HG02571 (cell line): Measurements from ENCODE around the gene ABCG5.

Source experiments
- ATAC-seq: cut with Tn5 transposase; IDR thresholded peaks from one replicate; pipeline ENCODE4 v1.9.1; 2021; ENCODE audit warnings: mild to moderate bottlenecking, moderate library complexity; ENCODE audit not compliant: unreplicated experiment

ABCG5 gene

DNA sequence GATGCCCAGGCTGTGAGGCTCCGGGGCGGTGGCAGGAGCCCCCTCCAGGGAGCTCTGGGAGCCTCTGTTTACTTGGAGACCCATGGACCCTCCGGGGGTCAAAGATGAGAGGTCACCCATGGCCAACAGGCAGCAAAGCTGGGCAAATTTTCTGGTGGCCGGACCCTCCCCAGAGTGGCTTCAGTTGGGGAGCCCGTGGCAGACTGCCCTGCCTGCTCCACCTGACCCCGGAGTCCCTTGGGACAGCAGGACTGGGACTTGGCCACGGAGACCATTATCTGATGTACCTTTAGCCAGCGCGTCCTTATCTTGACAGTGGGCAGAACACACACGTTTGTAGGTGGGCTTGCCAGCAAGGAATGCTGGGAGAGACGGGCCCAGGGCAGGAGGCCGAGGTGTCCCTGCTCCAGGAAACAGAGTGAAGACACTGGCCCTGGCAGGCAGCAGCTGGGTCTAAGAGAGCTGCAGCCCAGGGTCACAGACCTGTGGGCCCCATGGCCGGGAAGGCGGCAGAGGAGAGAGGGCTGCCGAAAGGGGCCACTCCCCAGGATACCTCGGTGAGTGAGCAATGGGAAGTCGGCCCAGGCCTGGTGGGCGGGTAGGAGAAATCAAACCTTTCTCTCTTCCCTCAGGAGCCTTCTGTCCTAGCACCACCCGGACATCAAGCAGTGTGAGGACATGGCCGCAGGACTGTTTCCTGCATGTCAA is at the start of gene ABCG5, which contains the start of gene ABCG8:
TSS of gene ABCG5 (minus strand) at position 280 of the 708 bp plus-strand sequence. CDS start at position 120, 160 bp downstream.
TSS of gene ABCG8 (plus strand) at position 412 of the 708 bp plus-strand sequence. CDS start at position 495, 83 bp downstream.
- no peak for ATAC-seq

DNA sequence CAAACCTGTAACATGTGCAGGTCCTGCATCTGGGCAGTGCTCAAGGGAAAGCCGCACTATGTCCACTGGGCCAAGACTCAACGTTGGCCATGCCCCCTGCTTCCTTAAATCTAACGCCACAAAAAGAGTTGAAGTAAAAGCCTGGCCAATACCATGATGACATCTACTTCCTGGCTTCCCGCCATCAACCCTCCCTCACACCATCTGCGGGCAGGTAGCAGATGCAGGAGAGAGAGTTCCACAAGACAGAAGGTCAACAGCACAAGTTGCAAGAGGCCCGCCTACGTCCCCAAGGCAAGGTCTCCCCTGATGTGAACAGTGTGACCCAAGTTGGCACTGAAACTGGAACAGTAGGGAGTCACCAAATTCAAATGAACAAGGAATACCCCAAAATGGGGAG is 48.5 kb upstream of the ABCG5 start:
- ATAC-seq: no peak

DNA sequence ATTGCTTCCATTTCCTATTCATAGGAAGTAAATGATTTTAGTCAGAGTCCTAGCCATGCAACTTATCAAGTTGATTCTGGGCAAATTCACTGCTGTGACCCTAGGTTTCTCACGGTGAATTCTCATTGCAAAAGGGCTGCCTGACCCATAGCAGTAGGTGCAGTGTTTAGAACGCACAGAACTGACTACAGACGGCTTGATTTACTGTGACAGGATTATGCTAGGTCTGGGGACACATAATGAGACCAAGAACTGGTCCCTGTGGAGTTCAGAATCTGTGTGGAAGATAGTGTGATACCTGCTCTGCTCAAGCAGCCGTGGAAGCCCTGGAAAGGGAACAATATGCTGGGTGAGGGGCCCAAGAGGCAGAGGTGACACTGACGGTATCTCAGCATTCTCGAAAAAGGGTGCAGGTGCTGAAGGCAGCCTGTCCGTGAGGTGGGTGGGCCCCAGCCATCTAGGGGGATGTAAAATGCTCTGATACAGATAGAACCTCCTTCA is 46.5 kb upstream of the ABCG5 start:
- no peak for ATAC-seq

DNA sequence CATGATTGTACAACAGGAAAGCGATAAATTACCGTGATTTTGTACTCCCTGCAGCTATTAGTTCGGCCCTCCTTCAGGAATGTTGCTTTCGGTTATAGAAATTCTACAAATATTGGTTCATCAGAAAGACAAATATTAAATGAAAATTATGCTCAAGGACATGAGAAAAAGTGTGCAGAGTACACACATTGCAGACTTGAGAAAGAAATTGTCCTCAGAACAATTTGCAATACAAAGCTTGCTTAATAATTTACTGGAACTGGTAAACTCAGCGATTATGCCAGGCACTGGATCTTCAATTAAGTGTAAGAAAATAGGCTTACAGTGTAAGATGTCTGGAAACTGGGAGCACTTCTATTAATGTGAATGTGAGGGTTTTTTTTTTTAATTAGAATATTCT is 46.0 kb upstream of the ABCG5 start:
- ATAC-seq: no peak

DNA sequence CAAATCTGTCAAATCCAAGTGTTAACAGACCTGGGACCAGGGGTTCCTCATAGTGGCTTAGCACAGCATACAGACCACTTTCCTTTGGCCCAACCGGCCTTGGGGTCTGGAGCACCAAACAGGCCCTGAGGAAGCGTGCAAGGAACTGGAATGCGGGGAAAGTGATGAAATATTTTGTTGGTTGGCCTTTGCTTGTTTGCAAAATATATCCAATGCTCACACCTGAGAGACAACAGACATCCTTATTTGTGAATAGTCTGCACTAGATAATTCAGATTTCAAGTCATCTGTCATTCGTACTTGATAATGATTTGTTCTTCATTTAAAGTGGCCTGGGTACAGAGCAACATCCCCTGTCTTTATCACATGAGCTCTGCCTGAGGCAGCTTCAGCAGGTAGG is 43.7 kb upstream of the ABCG5 start:
- ATAC-seq: no peak

DNA sequence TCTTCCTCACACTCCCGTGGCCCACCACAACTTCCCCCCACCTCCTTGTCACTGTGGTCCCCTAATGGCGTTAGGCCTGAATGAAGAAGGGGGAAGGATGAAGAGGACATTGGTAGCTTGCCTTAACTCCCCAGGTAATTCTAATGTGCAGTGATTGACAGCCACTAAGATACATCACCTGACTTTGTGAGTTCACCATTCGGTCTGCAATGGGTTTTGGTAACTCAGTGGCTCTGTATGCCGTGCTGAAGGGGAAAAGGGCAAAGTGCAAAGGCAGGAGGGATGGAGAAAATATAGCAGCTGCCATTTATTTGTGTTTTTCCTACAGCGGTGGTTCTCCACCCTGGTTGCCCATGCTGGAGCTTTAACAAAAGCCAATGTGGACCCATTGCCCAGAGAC is 42.3 kb upstream of the ABCG5 start:
- no peak for ATAC-seq

DNA sequence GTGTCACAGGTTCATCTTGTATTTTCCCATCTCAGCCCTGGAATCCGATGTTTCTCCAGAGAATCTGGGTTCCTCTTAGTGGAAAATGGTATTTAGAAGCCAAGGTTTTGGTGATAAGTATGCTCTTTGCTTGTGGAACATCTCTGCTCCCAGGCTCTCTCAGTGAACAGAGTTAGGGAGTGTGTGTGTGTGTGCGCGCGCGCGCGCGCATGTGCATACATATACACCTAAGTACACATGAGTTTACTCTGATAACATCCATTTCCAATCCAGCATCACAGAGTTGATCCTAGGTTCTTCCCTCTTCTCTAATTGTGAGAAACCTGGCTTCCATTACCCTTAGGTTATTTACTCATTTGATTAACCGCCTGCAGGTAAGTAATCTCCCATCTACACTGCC is 41.8 kb upstream of the ABCG5 start:
- ATAC-seq: no peak

DNA sequence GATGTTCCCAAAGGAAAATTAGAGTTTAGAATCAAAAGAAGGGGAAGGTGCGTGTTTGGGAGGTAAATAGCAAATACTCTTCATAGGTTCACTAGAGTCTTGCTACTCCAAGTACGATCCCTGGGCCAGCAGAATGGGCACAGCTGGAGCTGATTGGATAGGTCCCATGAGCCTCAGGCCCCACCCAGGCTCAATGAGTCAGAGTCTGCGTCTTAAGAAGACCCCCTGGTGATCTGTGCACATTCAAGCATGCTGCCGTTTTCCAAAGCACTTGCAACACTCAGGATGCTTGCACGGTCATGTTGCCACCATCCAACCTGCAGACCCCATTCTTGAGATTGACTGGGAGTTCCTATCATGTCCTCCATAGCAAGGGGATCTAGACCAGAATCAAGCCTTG is 40.6 kb upstream of the ABCG5 start:
- ATAC-seq: no peak

DNA sequence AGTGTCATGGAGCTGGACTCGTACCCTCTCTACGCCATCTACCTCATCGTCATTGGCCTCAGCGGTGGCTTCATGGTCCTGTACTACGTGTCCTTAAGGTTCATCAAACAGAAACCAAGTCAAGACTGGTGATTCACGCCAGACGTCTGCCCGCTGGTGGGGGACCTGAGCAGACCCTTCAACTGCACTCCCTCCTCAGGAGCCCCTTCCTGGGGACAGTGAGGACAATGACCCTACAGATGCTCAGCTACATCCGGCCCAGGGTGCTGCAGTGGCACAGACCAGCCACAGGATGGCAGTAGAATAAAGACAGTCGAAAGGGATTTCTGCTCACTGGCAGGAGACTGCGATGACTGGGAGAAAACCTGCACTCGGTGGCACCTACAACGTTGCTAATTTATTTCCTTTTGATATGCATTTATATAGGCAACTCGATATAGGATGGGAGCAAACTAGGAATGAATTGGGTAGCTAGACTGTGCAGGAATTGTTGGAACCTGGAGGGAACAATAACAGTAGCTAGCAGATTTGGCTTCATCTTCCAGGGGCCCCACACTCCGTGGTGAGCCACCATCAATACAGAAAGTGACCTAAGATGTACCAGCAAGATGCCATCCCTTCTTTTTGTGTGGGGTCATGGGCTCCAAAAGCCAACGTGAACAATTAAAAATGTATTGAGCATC is 39.3 kb upstream of the ABCG5 start:
- ATAC-seq: peak; percentile 77

DNA sequence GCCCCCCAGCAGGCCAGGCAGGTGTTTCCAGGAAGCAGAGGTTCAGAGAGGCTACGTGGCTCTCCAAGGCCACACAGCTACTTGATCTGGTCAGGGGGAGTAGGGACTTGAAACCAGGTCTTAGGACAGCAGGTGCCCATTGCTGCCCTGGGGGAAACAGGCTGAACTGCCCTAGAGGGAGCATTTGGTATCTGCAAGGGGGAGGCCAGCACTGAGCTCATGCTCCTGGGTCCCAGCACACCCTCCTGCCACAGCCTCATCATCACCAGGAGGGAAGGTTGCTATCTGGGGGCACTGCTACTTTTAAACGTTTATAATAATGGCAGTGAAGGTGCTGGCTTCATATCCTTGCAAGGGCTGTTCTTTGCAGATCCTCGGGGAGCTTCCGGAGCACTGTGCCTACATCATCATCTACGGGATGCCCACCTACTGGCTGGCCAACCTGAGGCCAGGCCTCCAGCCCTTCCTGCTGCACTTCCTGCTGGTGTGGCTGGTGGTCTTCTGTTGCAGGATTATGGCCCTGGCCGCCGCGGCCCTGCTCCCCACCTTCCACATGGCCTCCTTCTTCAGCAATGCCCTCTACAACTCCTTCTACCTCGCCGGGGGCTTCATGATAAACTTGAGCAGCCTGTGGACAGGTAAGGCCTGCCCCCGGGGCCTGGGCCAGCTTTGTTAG is 36.3 kb upstream of the ABCG5 start:
- no peak for ATAC-seq

DNA sequence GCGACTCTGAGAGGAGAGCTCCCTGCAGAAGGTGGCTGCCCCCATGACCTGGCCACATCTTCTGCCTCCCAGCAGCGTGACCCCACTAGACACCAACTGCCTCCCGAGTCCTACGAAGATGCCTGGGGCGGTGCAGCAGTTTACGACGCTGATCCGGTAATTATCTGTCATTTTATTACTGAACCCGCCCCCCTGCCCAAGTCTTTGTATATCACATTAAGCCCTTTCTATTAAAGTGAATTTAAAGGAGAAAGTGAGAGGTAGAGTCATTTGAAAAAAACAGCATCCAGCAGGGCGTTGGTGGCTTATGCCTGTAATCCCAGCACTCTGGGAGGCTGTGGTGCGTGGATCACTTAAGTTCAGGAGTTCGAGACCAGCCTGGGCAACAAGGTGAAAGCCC is 33.5 kb upstream of the ABCG5 start:
- no peak for ATAC-seq

DNA sequence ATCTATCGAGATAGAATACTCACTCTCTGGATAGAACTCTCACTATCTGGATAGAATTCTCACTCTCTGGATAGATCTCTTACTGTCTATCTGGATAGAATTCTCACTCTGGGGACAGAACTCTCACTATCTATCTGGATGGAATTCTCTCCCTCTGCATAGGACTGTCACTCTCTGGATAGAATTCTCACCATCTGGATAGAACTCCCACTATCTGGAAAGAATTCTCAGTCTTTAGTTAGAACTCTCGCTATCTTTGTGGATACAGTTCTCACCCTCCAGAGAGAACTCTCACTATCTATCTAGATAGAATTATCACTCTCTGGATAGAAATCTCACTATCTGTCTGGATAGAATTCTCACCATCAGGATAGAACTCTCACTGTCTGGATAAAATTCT is 16.7 kb upstream of the ABCG5 start:
- ATAC-seq: no peak

DNA sequence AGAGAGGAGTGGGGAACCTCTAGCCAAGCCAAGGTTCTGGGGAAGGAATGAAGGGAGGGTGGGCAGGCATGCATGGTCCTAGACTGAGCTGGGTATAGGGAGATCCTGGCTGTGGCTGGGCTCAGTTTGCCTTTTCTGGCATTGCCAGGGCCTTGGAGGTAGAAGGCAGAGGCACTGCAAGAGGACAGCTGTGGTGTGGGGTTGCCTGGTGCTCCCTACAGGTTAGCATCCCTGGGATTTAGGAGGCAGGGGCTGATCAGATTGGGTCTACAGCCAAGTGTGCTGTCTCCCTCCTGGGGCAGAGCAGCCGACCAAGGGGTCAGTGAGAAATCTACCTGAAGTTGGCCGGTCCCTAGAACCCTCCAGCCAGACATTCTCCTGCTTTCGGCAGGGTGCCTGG is 16.0 kb upstream of the ABCG5 start:
- no peak for ATAC-seq

DNA sequence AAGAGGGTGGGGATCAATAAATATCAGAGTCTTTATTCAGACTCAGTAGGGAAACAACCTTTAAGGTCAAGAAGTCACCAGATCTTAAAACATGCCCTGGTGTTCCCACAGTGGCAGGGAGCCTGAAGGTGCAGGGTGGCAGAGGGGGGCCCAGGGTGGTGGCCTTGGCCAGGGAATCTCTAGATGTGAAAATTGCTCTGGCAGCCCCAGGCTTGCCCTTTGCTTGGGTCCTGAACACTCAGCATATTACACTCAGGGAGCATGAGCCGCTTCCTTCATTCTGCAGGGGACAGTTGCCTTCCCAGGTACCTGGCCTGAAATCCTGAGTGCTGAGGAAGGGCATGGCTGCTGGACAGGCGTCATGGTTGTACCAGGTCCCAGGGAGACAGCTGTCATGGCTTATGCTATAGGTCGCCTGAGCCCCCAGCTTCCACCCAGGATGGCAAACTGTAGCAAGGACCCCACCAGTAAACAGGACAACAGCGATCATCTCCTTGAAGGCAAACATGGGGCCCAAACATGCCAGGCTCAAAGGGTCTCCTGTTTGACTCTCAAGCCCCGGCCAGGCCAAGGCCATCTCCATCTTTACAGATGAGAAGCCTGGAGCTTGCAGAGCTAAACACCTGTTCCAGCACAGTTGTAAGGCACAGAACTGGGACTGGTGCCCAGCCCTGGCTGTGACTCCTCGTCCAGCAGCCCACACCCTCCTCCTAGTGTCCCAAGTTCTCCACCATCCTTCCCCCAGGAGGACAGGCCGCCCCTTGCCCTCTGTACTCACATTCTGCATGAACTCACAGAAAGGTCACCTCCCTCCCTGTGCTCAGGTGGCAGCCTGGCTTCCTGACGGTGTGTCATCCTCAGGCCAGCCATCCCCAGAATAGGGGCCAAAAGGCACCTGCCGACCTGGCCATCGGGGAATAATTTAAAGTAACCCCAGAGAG is 14.8 kb upstream of the ABCG5 start:
- no peak for ATAC-seq

DNA sequence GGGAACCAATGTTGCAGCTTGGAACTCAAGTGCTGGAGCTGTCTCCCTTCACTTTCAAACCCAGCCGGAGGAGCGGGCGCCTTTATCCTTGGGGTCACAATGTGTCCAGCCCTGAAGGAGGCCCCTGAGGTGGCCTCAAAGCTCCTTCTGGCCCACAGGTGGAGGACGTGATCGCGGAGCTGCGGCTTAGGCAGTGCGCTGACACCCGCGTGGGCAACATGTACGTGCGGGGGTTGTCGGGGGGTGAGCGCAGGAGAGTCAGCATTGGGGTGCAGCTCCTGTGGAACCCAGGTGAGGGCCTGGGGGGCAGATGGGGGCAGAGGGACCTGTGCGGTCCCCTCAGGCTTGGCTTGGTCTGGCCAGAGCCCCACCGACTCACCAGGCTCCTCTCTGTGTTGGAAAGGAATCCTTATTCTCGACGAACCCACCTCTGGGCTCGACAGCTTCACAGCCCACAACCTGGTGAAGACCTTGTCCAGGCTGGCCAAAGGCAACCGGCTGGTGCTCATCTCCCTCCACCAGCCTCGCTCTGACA is 13.6 kb upstream of the ABCG5 start:
- no peak for ATAC-seq

DNA sequence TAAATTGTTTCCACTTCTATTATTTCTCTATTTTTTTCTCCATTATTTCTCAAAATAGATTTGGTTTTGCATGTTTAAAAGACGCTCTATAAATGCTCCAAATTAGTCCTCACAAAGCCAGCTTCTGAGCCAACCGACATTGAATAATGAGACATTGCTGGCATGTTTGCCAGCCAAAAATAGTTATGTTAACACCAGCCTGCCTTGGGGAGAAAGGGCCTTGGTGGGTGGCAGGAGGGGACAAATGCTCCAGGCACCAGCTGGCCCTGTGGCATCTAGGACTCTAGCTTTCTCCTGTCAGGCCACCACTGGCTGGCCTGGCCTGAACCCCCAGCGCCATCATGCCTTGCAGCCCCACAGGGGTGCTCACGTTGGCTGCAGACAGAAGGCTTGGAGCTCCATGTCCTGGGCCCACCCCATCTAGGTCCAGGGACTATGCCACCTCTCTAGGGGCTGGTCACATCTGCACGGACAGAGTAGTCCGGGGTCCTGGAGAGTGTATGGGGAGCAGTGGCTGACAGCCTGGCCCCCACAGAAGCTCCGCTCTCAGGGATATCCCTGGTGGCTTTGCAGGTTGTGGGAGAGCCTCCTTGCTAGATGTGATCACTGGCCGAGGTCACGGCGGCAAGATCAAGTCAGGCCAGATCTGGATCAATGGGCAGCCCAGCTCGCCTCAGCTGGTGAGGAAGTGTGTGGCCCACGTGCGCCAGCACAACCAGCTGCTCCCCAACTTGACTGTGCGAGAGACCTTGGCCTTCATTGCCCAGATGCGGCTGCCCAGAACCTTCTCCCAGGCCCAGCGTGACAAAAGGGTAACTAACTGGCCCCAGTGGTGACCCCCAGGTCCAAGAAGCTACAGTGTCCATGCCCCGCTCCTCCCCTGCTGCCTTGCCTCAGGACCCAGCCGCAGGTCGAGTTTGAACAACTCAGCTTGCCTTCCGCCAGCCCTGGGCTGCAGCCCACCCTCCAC is 12.7 kb upstream of the ABCG5 start:
- ATAC-seq: no peak

DNA sequence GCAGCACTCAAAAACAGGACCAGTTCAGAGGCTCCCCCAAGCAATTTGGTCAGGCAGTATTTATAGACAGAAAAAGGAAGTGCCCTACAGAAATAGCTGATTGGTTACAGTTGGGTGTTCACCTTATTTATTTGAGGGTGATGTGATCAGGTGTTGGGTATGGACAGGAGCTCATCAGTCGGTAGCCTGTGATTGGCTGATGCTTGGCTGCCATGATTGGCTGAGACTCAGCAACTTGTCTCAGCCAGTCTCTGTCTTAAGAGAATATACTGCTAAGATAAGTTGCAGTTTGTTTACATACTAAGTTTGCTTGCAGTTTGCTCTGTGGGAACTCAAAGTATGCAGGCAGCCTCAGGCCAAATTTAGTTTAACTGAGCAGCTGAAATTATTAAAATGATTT is 9.6 kb upstream of the ABCG5 start:
- no peak for ATAC-seq

DNA sequence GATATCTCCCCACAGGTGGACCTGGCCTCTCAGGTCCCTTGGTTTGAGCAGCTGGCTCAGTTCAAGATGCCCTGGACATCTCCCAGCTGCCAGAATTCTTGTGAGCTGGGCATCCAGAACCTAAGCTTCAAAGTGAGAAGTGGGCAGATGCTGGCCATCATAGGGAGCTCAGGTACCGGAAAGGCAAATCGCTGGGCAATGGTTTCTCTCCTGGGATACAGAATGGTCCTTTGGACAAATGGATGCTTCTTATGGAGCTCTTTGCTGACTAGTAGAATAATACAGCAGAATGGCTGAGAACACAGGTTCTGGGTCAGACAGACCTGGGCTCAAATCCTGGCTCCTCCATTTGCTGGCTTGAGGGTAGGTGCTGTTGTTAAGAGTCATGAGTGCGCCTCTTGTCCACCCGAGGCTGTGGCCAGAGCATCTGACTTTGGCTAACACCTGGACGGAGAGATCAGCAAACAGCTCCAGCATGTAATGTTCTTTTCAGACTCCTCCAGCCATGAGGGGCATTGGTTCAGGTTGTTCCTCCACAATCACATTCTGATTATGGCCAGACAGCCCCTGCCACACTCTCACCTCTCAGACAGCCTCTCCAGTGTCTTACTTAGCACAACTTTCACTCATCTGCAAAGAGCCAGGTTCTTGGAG is 7.6 kb upstream of the ABCG5 start:
- ATAC-seq: no peak

DNA sequence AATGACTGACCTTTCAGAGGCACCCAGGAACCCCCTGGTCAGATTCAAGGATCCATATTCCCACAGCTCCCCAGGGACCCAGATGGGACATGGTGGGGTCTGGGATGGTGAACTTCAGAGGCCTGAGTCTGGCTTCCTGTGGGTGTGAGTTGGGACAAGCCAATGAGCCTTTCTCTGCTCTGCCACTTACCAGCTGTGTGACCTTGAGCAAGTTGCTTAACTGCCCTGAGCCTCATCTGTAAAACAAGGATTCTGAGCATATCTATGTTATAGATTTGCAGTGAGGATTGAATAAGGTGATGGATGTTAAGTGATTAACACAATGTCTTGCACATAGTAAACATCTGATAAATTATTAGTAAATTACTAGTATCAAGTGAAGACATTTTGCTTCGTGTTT is 6.5 kb upstream of the ABCG5 start:
- ATAC-seq: no peak
